SK-N-SH treated with all-trans-retinoic acid at 6 μM for 48 hours (cell line): ENCODE data around the gene CCDC106.
A peak's percentile ranks its signal among the peaks of the same experiment; 100 is the strongest.

Source experiments
- ATAC-seq: fragments of 200-7000 bp; cut with Tn5 transposase; 3 replicates; pipeline ENCODE4 v1.9.1; 2020; ENCODE audit warnings: mild to moderate bottlenecking, moderate library complexity
- ARNTL ChIP-seq: fragments of 450-650 bp; formaldehyde crosslinking; IDR thresholded peaks from 2 replicates; pipeline ENCODE4 v1.5.0; 2020; ENCODE audit warnings: low read depth, mild to moderate bottlenecking, moderate library complexity, borderline replicate concordance
- BACH2 ChIP-seq: fragments of 250-450 bp; sonication (Bioruptor Pico); IDR thresholded peaks from 2 replicates; pipeline ENCODE4 v1.9.0; 2021; ENCODE audit warnings: mild to moderate bottlenecking, borderline replicate concordance
- CSDC2 ChIP-seq: fragments of 250-450 bp; sonication (Bioruptor Pico); IDR thresholded peaks from 2 replicates; pipeline ENCODE4 v1.5.0; 2020; ENCODE audit warnings: mild to moderate bottlenecking, moderate library complexity
- CSRNP3 ChIP-seq: fragments of 250-450 bp; sonication (Bioruptor Pico); IDR thresholded peaks from 2 replicates; pipeline ENCODE4 v1.5.1; 2021; ENCODE audit warnings: mild to moderate bottlenecking, moderate library complexity
- ESRRG ChIP-seq: fragments of 250-450 bp; sonication (Bioruptor Pico); IDR thresholded peaks from 2 replicates; pipeline ENCODE4 v1.6.1; 2021; ENCODE audit warnings: mild to moderate bottlenecking
- GLIS3 ChIP-seq: fragments of 250-450 bp; sonication (Bioruptor Pico); IDR thresholded peaks from 2 replicates; pipeline ENCODE4 v1.5.0; 2020; ENCODE audit warnings: mild to moderate bottlenecking, moderate library complexity
- ISL1 ChIP-seq: fragments of 250-450 bp; sonication (Bioruptor Pico); IDR thresholded peaks from 2 replicates; pipeline ENCODE4 v2.1.2; 2022; ENCODE audit warnings: mild to moderate bottlenecking, moderate library complexity
- OSR1 ChIP-seq: fragments of 250-450 bp; sonication (Bioruptor Pico); IDR thresholded peaks from 2 replicates; pipeline ENCODE4 v1.8.0; 2022; ENCODE audit warnings: moderate library complexity, mild to moderate bottlenecking, inconsistent platforms
- PATZ1 ChIP-seq: fragments of 250-450 bp; sonication (Bioruptor Pico); IDR thresholded peaks from 2 replicates; pipeline ENCODE4 v1.8.0; 2020; ENCODE audit warnings: mild to moderate bottlenecking, moderate library complexity, borderline replicate concordance
- POU6F1 ChIP-seq: fragments of 250-450 bp; sonication (Bioruptor Pico); IDR thresholded peaks from 2 replicates; pipeline ENCODE4 v1.8.0; 2021; ENCODE audit warnings: low read depth, mild to moderate bottlenecking, moderate library complexity, borderline replicate concordance
- PPARA ChIP-seq: fragments of 250-450 bp; sonication (Bioruptor Pico); IDR thresholded peaks from 2 replicates; pipeline ENCODE4 v1.5.0; 2020; ENCODE audit warnings: mild to moderate bottlenecking, borderline replicate concordance
- RARB ChIP-seq: fragments of 250-450 bp; sonication (Bioruptor Pico); IDR thresholded peaks from 2 replicates; pipeline ENCODE4 v1.8.0; 2021; ENCODE audit warnings: mild to moderate bottlenecking, moderate library complexity
- SNAI2 ChIP-seq: fragments of 250-450 bp; sonication (Bioruptor Pico); IDR thresholded peaks from 2 replicates; pipeline ENCODE4 v1.5.0; 2020; ENCODE audit warnings: mild to moderate bottlenecking, moderate library complexity
- TOX ChIP-seq: fragments of 250-450 bp; sonication (Bioruptor Pico); IDR thresholded peaks from 2 replicates; pipeline ENCODE4 v1.8.0; 2021; ENCODE audit warnings: mild to moderate bottlenecking, moderate library complexity, borderline replicate concordance
- ZC3H10 ChIP-seq: fragments of 250-450 bp; sonication (Bioruptor Pico); IDR thresholded peaks from 2 replicates; pipeline ENCODE4 v1.5.1; 2021; ENCODE audit warnings: mild to moderate bottlenecking, moderate library complexity
- ZFP3 ChIP-seq: fragments of 250-450 bp; sonication (Bioruptor Pico); IDR thresholded peaks from 2 replicates; pipeline ENCODE4 v1.5.0; 2020; ENCODE audit warnings: mild to moderate bottlenecking, moderate library complexity
- ZFP30 ChIP-seq: fragments of 450-650 bp; formaldehyde crosslinking; IDR thresholded peaks from 2 replicates; pipeline ENCODE4 v1.5.0; 2022; ENCODE audit warnings: mild to moderate bottlenecking, moderate library complexity
- ZNF565 ChIP-seq: fragments of 450-650 bp; formaldehyde crosslinking; conservative IDR thresholded peaks from 2 replicates; pipeline ENCODE4 v1.5.0; 2020; ENCODE audit warnings: low read depth, mild to moderate bottlenecking, moderate library complexity
- ZNF70 ChIP-seq: fragments of 450-650 bp; formaldehyde crosslinking; IDR thresholded peaks from 2 replicates; pipeline ENCODE4 v1.5.0; 2020; ENCODE audit warnings: mild to moderate bottlenecking, moderate library complexity
- ZNF8 ChIP-seq: fragments of 450-650 bp; formaldehyde crosslinking; IDR thresholded peaks from 2 replicates; pipeline ENCODE4 v1.5.0; 2020; ENCODE audit warnings: mild to moderate bottlenecking, moderate library complexity
- TF ChIP-seq, protein P1 (sequence below): fragments of 250-450 bp; sonication (Bioruptor Pico); IDR thresholded peaks from 2 replicates; pipeline ENCODE4 v1.5.1; 2020; ENCODE audit warnings: low read depth, mild to moderate bottlenecking, moderate library complexity
- TF ChIP-seq, protein P2 (sequence below): fragments of 250-450 bp; sonication (Bioruptor Pico); IDR thresholded peaks from 2 replicates; pipeline ENCODE4 v1.5.0; 2020; ENCODE audit warnings: mild to moderate bottlenecking, moderate library complexity

CCDC106 gene

GRCh38 chr19:55603115-55603514, 44.9 kb upstream of the CCDC106 start:
- TF ChIP-seq, protein P1, sequence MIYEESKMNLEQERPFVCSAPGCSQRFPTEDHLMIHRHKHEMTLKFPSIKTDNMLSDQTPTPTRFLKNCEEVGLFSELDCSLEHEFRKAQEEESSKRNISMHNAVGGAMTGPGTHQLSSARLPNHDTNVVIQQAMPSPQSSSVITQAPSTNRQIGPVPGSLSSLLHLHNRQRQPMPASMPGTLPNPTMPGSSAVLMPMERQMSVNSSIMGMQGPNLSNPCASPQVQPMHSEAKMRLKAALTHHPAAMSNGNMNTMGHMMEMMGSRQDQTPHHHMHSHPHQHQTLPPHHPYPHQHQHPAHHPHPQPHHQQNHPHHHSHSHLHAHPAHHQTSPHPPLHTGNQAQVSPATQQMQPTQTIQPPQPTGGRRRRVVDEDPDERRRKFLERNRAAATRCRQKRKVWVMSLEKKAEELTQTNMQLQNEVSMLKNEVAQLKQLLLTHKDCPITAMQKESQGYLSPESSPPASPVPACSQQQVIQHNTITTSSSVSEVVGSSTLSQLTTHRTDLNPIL (CRISPR knock-in tag): no peak
- TF ChIP-seq ISL1 (CRISPR knock-in tag) (no peak), RARB (no peak), OSR1 (no peak), ZFP30 (no peak), GLIS3 (CRISPR knock-in tag) (no peak), ZC3H10 (CRISPR knock-in tag) (no peak), ESRRG (CRISPR knock-in tag) (no peak), CSDC2 (no peak), ZNF8 (no peak), SNAI2 (CRISPR knock-in tag) (no peak), ZNF565 (no peak), TOX (CRISPR knock-in tag) (no peak), ZNF70 (CRISPR knock-in tag) (no peak), ZFP3 (CRISPR knock-in tag) (no peak), PPARA (CRISPR knock-in tag) (no peak)
- TF ChIP-seq, protein P2, sequence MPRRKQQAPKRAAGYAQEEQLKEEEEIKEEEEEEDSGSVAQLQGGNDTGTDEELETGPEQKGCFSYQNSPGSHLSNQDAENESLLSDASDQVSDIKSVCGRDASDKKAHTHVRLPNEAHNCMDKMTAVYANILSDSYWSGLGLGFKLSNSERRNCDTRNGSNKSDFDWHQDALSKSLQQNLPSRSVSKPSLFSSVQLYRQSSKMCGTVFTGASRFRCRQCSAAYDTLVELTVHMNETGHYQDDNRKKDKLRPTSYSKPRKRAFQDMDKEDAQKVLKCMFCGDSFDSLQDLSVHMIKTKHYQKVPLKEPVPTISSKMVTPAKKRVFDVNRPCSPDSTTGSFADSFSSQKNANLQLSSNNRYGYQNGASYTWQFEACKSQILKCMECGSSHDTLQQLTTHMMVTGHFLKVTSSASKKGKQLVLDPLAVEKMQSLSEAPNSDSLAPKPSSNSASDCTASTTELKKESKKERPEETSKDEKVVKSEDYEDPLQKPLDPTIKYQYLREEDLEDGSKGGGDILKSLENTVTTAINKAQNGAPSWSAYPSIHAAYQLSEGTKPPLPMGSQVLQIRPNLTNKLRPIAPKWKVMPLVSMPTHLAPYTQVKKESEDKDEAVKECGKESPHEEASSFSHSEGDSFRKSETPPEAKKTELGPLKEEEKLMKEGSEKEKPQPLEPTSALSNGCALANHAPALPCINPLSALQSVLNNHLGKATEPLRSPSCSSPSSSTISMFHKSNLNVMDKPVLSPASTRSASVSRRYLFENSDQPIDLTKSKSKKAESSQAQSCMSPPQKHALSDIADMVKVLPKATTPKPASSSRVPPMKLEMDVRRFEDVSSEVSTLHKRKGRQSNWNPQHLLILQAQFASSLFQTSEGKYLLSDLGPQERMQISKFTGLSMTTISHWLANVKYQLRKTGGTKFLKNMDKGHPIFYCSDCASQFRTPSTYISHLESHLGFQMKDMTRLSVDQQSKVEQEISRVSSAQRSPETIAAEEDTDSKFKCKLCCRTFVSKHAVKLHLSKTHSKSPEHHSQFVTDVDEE (CRISPR knock-in tag): no peak
- TF ChIP-seq, all 23 proteins: peak for 0
- ATAC-seq: no peak

- no peak for ATAC-seq
- TF ChIP-seq POU6F1 (CRISPR knock-in tag): no peak
- no peak for TF ChIP-seq ESRRG (CRISPR knock-in tag)
- TF ChIP-seq PATZ1 (CRISPR knock-in tag): no peak
- TF ChIP-seq, all 23 proteins: peak for 0
Measured at GRCh38 chr19:55603581-55604292, 44.3 kb upstream of the CCDC106 start.

- TF ChIP-seq ZNF70 (CRISPR knock-in tag): no peak
- TF ChIP-seq PPARA (CRISPR knock-in tag): no peak
- no peak for TF ChIP-seq ISL1 (CRISPR knock-in tag)
- TF ChIP-seq PATZ1 (CRISPR knock-in tag): no peak
- no peak for TF ChIP-seq ZFP3 (CRISPR knock-in tag)
- TF ChIP-seq, protein P2 (CRISPR knock-in tag): no peak
- TF ChIP-seq ARNTL (CRISPR knock-in tag): no peak
- TF ChIP-seq CSDC2: no peak
- TF ChIP-seq CSRNP3 (CRISPR knock-in tag): no peak
- no peak for TF ChIP-seq POU6F1 (CRISPR knock-in tag)
- no peak for TF ChIP-seq GLIS3 (CRISPR knock-in tag)
- no peak for TF ChIP-seq BACH2 (CRISPR knock-in tag)
- TF ChIP-seq, all 23 proteins: peak for 0
- ATAC-seq: peak; percentile 85
Measured at GRCh38 chr19:55605207-55605636, 42.8 kb upstream of the CCDC106 start.
